ENCODE results near the gene PHC2.

The PHC2 gene

GRCh38 chr1:33369081-33369480, 61.8 kb downstream of the PHC2 start:
- no peak for DNase-seq

DNA sequence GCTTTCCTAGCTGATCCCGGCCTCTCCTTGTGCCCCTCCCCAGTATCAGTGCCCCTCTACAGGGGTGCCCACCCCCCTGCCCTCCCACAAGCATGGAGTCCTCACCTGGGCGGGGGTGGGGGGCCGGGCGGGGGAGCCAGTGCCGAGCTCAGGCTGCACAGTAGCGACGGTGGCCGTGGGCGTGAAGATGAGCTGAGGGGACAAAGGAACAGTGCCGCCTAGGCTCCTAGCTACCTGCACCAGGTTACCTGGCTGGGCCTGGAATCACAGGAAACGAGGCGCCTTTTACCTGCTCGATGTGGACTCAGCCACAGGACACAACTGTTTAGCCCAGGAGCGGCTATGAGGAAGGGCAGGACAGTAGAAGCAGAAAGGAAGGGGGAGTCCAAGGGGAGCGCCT, 62.5 kb downstream of the PHC2 start:
- DNase-seq, result no peak

- DNase-seq, result peak; percentile 66
These were observed 63.1 kb downstream of the PHC2 start for GRCh38 chr1:33367485-33368405.

DNA sequence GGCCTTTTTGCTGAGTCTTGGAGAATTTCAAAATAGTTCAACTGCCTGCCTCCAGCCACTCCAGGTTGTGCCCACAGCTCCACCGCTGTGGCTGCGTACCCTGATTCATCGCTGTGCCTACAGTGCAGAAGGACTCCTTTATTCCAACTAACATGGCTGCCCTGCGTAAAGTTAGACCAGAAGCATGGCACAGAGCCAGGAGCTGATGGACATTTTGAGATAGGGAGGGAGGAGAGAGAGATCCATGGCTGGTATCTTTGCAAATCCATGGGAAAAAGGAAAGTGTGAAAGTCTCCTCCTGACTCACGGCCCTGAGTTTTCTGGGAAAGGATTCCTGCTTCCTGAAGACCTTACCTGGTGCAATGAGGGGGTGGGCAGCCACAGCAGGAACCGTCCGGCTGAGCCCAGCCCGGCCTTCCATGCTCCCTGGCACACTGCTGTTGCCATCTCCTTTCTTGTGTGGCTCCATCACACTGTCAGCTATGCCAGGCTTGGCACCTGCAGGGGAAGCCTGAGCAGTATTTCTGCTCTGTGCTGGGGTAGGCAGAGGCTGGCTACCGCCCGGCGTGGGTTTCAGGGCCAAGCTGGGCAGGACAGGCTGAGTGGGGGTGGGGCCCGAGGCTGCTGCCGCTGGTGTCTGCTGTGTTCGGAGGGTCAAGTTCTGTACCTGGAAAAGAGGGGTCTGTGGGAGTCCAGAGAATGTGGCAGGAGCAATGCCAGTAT, 64.0 kb downstream of the PHC2 start:
- DNase-seq, result no peak

DNA sequence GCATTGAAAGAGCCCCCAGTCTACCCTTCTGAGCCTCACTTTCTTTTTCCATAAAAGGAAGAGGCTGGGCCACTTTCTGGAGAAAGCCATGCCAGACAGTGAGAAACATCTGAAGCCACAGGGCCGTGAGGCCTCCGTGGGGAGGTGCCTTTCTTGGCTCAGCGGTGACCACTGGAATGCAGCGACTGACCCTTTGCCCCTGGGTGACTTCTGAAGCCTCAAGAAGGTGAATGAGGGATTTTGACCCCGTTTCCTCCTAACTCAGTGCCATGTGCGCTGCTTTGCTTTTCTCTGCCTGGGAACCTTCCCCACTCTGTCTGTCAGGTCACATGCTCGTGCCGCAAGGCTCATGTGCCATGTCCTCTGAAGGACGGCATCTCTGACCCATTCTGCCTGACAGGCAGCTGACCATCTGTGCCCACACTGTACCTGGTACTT, 65.3 kb downstream of the PHC2 start:
- peak; percentile 25 for DNase-seq

- no peak for DNase-seq
These were observed 66.4 kb downstream of the PHC2 start for GRCh38 chr1:33364565-33364918.

DNA sequence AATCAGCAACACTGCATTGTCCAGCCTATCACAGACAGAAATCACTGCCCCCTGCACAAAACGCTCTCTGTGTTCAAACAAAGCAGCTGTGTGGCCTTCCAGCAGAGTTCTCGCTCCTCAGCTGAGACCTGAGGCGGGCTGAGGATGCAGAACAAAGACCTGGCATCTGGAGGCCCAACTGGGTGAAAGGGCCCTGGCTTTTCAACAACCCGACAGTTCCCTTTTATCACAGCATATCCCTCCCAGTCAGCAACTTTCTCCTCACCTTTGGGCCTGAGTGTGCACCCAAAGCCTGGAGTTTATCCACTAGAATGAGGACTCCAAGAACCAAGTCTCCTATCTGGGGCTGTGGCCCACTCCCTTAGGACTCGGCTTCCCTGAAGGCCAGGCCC, 67.4 kb downstream of the PHC2 start:
- no peak for DNase-seq

GRCh38 chr1:33363021-33363420, 67.9 kb downstream of the PHC2 start:
- no peak for DNase-seq

DNA sequence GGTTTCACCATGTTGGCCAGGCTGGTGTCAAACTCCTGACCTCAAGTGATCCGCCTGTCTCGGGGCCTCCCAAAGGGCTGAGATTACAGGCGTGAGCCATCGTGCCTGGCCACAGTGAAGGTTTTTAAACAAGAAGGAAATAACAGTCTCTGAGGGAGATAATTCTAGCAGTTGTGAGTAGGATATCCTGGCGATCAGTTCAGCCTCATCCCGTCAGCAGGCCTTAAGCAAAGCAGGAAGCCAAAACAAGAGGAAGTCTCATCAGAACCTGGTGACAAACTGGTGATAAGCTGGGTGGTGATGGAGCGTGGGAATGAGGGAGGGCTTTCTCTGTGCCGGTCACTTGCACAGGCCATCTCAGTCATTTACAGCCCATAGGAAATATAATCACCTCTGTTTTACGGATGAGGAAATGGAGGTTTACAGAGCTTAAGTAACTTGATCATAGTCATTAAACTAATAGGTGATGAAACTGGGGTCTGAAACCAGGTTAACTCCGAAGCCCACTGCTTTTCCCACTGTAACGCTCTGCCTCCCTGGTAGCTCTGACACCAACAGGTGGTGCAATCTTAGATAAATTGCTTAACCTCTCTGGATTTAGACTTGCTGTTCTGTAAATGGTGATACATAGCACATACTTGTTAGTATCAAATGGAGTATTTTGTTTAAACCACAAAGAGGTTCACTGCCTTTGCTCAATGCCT, 69.2 kb downstream of the PHC2 start:
- no peak for DNase-seq

DNA sequence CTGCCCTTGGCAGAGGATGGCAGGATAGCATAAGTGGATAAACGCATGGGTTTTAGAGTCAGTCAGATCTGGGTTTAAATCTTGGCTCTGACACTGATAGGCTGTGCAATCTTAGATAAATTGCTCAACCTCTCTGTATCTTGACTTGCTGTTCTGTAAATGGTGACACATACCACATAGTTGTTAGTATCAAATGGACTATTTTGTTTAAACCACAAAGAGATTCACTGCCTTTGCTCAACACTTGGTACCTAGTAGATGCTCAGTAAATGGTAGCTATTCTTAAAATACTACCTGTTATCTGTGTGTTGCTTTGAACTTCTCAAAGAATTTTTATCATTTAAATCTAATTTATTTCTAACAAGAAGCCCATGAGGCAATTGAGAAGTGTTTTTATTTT, 70.5 kb downstream of the PHC2 start:
- DNase-seq, result no peak

- DNase-seq, result no peak
These were observed 71.0 kb downstream of the PHC2 start for GRCh38 chr1:33359931-33360330.

GRCh38 chr1:33358795-33359503, 71.9 kb downstream of the PHC2 start:
- no peak for DNase-seq

DNA sequence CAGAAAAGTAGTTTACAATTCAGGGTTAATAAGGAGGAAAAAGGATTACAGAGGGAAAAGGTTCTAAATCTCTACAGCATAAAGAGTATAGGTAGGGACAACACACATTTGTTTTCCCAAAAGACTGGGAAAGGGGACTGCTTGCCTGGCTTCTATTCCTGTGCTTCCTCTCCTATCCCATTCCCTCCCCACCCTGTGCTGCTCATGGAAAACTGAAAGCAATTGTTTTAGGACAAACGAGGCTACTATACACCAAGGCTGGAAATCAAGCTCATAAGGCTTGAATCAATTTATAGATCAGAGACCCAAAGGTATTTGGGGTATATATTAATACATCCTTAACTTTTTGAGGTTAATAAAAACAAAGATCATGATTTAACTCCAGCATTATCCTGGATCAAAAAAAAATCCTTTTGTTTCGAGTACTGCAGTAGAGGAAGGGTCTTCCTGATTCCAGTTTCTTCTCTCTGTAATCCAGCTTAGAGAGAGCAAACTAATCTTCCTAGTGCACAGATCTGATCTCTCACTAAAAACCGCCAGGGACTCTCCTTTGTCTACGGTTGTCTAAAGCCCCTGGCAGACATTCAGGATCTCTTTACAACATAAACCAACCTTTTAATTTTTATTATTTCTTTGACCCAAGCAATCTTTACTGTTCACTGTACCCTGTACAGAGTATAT, 72.6 kb downstream of the PHC2 start:
- DNase-seq, result no peak

GRCh38 chr1:33357099-33357498, 73.8 kb downstream of the PHC2 start:
- DNase-seq, result no peak

DNA sequence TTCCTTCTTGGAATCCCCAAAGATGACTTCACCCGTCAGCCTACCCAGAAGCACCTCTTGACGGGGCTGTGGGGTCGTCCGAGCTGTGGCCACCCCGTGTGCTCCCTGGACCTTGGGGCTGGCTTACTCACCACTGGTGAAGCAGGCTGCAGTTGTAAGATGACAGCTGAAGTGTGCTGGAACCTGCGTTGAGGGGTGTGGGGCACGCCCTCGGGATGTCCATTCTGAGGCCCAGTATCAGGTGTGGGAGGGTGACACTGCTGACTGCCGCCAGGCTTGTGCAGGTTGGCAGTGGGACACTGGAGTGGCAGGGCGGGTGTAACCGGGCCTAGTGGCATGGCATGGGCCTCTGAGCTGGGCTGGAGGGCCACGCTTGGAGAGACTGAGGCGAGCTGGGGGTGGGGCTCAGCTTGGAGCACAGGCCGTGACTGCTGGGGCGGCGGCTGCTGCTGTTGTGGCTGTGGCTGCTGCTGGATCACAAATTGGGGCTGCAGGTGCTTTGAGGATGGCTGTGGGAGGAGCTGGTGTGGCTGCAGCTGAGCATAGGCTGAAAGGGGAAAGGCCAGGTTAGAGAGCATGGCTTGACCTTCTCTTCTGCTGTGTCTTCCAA, 76.1 kb downstream of the PHC2 start:
- no peak for DNase-seq

GRCh38 chr1:33353531-33353930, 77.4 kb downstream of the PHC2 start:
- DNase-seq, result no peak

DNA sequence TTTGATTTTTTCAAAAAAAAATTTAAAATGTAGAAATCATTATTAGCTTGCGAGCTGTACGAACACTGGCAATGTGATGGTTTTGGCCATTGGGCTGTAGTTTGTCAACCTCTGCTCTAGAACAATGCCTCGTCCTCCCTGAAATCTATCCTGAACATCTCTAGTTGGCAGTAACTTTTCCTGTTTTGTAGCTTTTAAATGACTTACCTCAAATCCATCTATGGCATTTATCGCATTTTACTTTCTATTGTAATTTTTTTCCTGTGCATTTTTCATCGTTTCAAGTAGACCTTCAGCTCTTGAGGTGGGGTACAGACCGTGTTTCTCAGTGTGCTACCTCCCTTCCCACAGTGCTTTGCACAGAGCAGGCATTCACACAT, 79.6 kb downstream of the PHC2 start:
- no peak for DNase-seq

DNA sequence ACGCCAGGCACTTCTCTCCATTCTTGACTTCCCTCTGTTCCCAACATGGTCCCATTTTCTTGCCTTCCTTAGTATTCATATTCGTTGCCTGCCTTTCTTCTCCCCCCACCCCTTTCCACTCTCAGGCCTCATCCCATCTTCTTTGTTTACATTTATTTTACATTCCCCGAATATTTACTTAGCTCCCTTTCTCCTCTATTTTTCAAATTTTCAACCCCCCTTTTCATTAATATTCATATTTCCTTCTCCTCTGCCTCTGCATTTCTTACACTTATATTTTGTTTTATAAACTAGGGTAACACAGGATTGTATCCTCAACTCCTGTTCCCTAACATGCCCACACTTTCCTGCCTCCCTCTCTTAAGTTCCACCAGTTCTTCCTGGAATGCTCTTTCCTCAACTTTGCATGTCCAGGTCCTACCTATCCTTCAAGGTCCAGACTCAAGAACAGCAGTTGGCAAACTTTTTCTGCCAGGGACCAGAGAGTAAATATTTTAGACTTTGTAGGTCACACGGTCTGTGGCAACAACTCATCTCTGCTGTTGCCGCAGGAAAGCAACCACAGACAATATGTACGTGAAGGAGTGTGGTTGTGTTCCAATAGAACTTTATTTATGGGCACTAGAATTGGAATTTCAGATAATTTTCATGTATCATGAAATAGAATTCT, 80.1 kb downstream of the PHC2 start:
- DNase-seq, result no peak

GRCh38 chr1:33349778-33350610, 80.9 kb downstream of the PHC2 start:
- peak; percentile 87 for DNase-seq

- peak; percentile 19 for DNase-seq
These were observed 81.7 kb downstream of the PHC2 start for GRCh38 chr1:33349081-33349759.

Measured in HCEC 1CT (cell line).